ENCODE measurements around the gene MFN2.
"Not testable (repeated sequence)": the region's sequence is repeated elsewhere in the genome, so short reads cannot be mapped to it uniquely, and the experiment has no call there.

MFN2 gene

DNA sequence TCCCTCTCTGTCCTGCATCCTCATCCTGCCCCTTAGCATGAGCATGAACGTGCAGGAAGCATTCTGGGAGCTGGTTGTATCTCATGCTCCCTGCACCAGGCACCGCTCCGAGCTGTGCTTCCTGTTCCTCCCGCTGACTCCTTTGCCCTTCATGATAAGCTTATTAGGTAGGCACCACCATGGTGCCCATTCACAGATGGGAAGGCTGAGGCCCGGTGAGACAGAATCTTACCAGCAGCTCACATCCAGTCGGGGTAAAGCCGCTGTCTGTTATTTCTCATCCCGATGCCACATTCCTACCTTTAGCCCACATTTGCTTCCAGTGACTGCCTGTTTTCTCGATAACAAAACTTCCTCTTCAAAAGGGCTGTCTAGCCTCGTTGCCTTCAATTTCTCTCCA, 46.3 kb downstream of the MFN2 start:
- DNase-seq, result no peak
- ATAC-seq, result no peak

DNA sequence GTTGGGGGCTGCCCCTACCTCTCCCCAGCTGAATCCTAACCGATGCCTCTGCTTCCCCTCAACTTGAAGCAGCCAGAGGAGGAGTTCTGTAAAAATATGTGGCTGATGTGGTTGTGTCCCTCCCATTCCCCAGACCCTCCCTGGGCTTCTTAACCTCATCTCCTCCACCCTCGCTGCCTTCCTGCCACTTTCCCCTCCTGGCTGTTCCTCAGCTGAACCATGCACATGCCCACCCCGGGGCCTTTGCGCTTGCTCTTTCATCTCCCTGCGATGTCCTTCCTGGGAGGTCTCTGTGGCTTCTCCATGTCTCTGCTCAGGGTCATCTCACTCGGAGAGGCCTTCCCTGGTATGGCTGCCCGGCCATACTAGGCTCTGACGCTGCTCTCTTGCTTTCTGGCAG, 48.0 kb downstream of the MFN2 start:
- DNase-seq (no peak), ATAC-seq (no peak)

DNA sequence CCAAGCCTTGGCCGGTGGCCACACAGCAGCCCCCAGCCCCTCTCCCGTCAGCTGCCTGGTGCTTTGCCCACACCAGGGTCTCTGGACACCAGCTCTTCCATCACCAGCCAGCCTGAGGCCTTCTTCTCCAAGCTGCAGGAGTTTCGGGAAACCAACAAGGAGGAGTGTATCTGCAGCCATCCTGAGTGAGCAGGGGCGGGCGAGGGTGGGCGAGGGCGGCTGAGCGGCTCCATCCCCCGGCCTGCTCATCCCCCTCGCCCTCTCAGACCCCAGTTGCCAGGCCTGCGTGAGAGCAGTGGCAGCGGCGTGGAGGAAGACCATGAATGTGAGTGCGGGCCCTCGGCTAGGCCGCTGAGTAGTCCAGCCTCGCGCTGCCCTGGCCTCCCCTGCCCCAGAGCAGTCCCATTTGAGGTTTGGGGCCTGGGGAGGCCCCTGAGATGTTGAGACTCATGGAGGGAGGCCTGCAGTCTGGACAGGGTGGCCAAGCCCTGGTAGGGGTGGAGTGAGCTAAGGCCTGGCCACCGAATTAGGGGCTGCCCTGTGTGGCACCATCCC, 48.8 kb downstream of the MFN2 start:
- ATAC-seq, result no peak

DNA sequence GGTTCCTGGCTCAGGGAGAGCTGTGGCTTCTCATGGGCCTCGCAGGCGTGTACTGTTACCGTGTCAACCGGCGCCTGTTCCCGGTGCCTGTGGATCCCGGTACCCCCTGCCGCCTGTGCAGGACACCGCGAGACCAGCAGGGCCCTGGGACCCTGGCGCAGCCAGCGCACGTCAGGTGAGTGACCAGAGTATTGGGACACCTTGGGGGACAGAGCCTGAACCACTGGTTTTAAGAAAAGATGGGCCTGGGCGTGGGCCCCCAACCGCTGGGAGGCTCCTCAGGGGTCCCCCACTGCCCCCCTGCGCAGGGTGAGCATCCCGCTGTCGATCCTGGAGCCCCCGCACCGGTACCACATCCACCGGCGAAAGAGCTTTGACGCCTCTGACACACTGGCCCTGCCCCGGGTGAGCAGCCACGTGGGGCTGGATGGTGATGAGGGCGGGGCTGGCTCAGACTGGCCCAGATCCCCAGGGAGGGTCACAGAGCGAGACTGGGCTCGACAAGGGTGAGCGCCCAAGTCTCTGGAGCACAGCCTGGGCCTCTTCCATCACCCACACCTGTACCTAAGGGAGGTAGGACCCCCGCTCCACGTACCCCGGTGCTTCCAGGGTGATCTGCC, 49.6 kb downstream of the MFN2 start:
- DNase-seq, result no peak
- peak; percentile 10 for ATAC-seq

More for the DNA sequence above, 48.8 kb downstream of the MFN2 start:
- no peak for DNase-seq

DNA sequence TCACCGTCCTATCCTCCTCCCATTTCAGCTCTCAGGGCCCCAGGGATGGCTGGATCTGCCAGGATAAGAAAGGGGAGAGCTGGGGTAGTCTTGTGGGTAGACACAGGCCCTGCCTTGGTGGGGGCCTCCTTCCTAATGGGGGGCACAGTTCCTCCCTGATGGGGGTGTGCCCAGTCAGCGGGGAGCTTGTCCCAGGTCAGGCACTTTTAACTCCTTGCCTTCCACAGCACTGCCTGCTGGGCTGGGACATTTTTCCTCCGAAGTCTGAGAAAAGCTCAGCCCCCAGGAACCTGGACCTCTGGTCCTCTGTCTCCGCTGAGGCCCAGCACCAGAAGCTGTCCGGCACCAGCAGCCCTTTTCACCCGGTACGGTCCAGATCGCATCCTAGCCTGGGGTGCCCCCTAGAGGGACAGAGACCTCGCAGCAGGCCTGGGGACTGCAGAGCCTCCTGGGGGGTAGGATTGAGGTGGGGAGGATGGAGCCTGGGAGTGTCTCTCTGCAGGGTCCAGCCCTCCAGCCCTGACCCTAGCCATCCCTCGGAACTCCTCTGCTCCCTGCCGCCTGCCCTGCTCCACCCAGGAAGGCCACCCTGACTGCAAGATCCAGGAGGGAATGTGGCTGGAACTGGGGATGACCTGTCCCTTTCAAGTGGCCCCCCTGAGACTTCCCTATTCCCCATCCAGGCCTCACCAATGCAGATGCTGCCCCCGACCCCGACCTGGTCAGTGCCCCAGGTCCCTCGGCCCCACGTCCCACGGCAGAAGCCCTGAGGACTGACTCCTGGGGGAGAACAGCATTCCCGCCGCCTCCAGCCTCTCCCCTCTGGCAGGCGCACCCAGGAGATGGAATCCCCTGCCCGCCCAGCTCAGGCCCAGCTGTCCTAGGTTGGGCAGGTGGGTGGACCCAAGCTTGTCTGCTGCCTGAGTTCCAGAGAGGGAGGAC, 51.1 kb downstream of the MFN2 start:
- peak; percentile 56 for ATAC-seq
- peak; percentile 63 for DNase-seq

DNA sequence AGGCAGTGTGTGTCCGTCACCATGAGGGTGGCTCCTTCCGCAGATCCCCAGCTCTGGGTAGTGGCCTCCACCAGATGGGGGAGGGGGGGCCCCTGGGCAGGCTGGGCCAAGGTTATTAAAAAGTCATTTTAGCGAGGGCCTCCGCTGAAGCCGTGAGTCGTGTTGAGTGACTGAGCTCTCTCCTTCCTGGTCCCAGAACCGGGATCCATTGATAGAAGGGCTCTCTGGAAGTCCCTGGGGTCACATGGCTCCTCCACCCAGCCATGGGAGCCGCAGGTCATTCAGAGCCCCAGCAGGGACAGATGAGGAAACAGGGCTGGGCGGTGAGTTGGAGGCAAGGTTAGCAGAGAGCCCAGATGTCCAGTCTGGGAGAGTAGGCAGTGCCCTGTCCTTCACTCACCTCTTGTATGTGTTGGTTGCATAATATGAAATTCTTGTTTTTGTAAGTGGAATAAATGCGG, 51.9 kb downstream of the MFN2 start:
- ATAC-seq (no peak), DNase-seq (no peak)

DNA sequence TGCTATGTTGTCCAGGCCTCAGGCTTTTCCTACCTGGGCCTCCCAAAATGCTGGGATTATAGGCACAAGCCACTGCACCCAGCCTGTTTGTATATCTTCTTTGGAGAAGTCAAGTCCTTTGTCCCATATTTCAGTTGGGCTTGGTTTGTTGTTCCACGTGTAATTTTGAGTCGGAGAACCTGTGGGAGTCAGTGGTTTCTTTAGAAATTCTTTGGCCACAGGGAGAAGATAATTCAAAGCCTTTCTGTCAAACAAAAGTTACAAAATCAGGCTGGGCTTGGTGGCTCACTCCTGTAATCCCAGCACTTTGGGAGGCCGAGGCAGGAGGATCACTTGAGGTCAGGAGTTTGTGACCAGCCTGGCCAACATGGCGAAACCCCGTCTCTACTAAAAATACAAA, 53.2 kb downstream of the MFN2 start:
- ATAC-seq, DNase-seq: not testable (repeated sequence)

DNA sequence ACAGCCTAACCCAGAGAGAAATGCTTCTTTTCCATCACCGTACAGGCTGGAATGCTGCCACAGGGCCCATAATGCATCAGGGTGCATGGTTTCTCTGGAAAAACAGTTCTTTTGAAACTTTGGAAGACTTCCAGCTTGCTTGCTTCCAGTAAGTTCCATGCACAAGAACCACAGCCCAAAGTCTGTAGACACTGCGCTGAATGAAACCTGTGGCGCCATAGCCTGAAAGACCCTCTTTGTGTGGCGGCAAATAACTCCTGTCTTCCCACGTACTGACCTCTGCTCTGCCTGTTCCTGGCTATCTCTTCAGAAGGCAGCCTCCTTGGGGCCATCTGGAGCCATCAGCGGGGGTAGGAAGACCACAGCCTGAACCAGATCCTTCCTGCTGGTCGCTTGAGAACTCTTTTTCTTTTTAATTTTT, 54.1 kb downstream of the MFN2 start:
- DNase-seq (no peak), ATAC-seq (no peak)

DNA sequence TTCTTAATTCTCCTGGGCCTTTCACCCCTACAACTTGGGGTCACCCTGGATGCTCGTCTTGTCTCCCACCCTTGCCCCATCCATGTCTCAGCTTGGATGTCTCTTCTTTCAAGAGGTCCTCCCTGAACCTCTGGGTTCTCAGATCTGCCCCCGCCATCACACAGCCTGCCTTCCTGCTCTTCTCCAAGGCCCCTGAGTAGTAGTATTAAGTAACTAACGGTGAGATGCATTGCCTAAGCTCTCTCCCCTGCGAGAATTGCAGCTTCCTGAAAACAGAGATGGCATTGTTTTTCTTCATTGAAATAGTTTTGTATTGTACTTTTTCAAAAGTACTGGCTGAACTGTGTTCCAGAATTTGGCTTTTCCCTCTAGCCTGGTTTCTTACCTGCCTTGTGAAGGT, 55.1 kb downstream of the MFN2 start:
- ATAC-seq, result no peak
- no peak for DNase-seq

DNA sequence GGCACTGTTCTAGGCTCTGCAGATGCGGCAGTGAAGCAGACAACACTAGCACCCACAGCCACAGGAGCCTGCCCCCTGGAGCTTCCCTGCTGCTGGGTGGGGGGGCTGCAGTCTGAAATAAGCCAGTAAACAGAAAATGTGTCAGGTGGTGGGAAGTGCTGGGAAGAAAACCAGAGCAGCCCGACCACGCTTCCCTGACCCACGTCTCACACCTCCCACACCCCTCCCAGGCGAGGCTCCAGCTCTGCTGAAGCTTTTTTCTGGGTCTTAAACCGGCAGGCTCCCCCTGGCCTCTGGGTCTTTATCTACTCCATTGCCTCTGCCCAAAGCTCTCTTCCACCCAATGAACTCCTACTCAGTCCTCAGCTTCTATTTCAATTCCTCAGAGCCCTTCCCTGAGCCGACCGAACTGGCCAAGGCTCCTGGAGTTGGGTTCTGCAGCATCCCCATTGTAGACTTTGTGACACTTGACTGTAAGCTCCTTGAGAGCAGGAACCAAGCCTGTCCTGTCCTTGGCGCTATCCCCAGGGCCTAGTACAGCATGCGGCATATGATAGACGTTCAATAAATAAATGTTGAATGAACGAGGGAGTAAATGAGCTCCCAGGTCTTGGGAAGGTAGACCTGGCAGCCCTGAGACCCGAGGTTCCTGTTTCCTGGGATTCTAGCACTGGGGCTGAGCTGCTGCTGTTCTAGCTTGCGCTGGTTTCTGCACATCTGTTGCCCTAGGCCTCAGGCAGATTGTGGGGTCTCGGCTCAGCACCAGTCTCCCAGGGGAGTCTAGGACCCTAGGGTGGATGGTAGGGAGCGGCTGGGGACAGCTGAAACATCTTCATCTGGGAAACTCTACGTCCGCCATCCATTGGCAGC, 57.5 kb downstream of the MFN2 start:
- no peak for ATAC-seq
- DNase-seq, result no peak

DNA sequence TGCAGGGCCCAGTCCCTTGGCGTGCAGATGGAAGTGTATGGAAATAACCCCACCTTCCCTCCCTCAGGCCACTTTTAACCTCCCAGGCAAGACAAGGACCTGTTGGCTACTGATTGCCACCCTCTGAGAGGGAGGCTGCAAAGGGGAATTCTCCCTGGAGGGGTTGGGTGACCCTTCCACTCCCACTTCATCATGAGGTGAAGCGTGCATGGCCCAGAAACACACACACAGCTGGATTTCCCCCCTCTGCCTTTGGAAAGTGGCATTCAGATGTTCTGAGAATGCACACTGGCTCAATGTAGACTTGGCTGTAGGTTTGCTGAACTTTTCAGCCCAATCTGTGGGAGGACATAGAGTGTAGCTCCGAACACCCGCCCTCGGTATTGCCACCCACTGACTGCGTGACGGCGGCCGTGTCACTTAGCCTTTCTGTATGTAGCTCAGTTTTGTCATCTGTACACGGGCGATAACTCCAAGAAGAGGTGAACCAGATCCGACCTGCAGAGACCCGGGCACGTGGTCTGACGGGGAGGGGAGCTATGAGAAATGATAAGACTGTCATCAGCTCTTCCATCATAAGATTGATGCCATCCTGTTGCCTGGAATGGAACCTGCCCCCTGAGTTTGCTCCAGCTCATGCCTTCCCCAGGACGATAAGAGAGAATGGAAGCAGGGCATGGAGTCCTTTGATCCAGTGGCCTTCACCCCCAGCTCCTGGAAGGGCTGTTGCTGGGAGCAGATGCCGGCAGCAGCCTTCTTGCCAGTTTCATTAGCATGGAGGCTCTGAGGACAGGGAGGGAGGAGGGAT, 58.3 kb downstream of the MFN2 start:
- ATAC-seq, result no peak
- DNase-seq, result no peak

DNA sequence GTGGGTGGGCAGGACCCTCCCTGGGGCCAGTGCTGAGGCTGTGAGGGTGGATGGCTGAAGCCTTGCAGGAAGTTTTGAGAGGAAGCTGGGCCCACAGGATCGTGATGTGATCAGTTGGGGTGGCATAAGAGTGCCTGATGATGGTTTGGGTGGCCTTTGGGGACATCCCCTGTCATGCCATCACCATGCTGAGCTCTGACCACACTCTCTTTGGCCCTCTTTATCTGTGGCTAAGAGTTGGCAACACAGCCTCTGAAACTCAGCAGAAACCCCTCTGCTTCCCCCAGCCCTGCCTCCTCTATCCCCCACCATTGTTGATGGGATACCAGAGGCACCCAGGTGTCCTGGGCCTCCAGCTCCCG, 58.9 kb downstream of the MFN2 start:
- no peak for DNase-seq
- no peak for ATAC-seq

DNA sequence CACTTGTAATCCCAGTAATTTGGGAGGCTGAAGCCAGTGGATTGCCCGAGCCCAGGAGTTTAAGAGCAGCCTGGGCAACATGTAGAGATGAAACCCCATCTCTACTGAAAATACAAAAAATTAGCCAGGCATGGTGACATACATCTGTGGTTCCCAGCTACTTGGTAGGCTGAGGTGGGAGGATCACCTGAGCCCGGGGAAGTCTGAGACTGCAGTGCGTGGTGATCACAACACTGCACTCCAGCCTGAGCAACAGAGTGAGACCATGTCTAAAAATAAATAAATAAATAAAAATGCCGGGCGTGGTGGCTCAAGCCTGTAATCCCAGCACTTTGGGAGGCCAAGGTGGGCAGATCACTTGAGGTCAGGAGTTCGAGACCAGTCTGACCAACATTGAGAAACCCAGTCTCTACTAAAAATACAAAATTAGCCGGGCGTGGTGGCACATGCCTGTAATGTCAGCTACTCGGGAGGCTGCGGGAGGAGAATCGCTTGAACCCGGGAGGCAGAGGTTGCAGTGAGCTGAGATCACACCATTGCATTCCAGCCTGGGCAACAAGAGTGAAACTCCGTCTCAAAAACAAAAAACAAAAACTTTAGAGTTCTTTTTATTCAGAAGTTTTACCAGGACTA, 59.7 kb downstream of the MFN2 start:
- not testable (repeated sequence) for ATAC-seq, DNase-seq

DNA sequence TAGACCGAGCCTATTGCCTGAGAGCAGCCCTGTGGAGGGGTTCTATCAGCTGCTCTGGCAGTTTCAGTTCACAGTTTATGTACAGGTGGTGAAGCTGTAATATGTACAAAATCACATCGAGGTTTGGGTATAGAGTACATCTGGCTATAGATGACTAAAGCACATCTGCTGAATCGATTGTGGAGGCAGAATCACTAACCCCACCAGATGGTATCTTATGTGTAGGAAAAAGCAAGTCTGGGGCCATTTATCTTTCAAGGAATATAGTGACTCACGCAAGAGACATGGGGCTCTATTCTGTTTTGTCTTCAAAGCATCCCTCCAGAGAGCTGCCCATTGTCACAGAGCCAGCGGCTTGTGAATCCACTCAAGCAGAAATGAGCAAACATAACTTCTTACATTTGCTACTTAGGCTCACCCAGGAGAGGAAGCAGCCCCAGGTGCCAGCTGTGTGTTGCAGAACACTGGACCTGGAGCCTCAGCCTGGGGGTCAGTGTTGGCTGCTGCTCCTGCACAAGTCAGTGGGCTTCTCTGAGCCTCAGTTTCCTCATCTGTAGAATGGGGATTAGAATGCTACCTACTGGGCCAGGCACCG, 60.3 kb downstream of the MFN2 start:
- peak; percentile 90 for ATAC-seq
- no peak for DNase-seq

DNA sequence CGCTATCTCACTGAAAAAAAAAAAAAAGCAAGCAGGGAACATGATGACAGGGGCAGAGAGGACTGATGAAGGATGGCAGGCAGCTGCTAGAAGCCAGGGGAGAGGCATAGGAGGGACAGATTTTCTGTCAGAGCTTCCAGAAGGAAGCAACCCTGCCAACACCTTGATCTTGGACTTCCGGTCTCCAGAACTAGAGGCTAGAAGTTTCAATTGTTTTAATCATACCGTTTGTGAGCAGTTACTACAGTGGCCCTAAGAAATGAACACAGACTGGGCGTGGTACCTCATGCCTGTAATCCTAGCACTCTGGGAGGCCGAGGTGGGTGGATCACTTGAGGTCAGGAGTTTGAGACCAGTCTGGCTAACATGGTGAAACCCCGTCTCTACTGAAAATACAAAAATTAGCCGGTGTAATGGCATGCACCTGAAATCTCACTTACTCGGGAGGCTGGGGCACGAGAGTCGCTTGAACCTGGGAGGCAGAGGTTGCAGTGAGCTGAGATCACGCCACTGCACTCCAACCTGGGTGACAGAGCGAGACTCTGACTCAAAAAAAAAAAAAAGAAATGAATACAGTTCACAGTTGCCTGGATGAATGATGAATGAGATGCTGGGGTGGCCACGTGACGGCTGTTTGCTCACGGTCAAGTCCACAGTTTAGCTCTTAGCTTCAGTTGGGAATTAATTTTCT, 64.1 kb downstream of the MFN2 start:
- not testable (repeated sequence) for ATAC-seq, DNase-seq

DNA sequence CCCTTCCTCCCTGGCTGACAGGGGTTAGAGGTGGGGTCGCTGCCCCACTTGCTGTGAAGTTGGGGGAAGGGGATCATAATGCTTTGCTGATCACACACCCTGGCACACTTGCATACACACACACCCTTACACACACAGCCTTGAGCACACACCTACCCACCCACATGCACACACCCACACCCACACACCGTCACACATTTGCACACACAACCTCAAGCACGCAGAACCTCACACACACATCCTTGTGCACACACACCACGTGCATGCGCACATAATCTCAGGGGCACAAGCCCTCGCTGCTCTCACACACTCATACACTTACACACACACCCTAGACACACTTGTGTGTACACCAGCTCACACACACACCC, 66.5 kb downstream of the MFN2 start:
- ATAC-seq, result no peak
- DNase-seq, result no peak

DNA sequence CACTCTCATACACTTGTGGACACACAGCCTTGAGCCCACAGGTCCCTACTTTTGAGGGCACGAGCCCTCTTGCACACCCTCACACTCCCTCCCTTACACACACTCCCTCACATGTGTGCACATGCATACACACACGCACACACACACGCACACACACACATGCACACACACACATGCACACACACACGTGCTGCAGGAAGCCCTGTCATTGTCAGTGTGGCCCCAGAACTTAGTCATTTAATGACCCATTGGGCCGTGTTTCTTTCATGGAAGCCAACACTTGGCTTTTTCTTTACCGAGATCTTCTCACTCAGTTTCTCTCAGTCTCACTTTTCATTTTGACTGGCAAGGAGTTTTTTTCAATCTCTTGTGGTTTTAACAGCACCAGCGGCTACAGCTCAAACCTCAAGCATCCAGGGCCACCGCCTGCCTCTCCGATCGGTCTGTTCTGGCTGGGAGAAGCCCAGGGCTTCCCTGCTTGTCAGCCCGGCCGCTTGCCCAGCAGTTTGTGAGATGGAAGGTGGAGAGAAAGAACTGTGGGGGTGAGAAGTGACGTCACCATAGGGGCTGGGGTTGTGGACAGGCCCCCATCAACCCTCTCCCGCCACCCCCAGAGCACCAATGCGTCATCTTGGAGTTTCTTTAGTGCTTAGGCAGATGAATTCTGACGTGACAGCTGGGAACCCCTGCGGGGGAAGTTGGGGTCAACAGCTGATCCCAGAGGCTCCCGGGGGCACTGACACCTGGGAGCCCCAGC, 67.1 kb downstream of the MFN2 start:
- ATAC-seq (peak; percentile 84), DNase-seq (peak; percentile 72)

DNA sequence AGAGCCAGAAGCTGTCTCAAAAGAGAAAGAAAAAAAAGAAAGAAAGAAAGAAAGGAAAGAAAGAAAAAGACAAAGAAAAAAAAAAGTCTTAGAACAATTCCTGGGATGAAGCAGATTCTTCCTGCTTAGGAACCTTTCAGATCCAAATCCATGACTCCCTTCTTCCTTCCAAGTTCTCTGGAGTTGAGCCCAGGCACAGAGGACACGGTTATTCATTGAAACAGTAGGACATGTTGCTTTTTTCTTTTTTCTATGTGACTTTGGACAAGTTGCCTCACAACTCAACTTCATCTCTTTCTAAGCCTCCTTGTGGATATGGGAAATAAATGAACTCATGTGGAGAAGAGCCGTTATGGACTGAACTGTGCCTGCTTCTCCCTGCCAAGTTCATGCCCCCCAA, 68.1 kb downstream of the MFN2 start:
- DNase-seq, result no peak
- no peak for ATAC-seq

DNA sequence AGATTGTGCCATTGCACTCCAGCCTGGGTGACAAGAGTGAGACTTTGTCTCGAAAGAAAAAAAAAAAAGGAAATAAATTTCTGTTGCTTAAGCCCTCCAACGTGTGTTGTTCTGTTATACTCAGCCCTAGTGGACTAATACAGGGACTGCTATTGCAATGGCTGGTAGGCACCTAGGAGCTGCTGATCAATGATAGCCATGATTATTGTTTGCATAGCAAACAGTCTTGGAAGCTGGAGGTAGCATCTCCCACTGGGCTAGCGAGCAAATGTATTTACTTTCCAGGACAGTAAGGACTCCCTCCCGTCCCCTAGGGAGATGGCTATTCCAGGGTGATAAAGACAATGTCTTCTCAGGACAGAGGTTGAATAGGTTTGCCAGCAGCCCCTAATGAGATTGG, 69.4 kb downstream of the MFN2 start:
- ATAC-seq, result no peak
- DNase-seq, result no peak
